Panc1 (cell line): ENCODE results near the gene ROPN1L. TPM values are rescaled to one million over a fixed set of nuclear protein-coding genes. Genes with fewer than 3 reads are reported as not detected.

ENCODE experiments used
- ATAC-seq: fragments of 200-7000 bp; cut with Tn5 transposase; 2 replicates; pipeline ENCODE4 v1.9.1; 2020; ENCODE audit warnings: mild to moderate bottlenecking, moderate library complexity
- BruUV-seq: library from RNA; stranded (reverse); fragments of 400-500 nt; replicated peaks from 2 replicates; lab custom pipeline; 2021; lab: Mats Ljungman, UMichigan
- CTCF ChIA-PET: fragments of 300-600 bp; sonication (Branson Sonifier 250); formaldehyde crosslinking; loops from one replicate; lab custom pipeline; 2022; ENCODE audit warnings: antibody characterized with exemption; lab: Charles Lee
- POLR2A ChIA-PET: fragments of 300-600 bp; sonication (Branson Sonifier 250); formaldehyde crosslinking; loops from one replicate; lab custom pipeline; 2022; ENCODE audit warnings: antibody characterized with exemption; lab: Charles Lee
- DNase-seq: peaks from one replicate; pipeline ENCODE4 v3.0.0-alpha.2; 2010; ENCODE audit warnings: low read depth, low spot score
- H3K27ac ChIP-seq: 2 replicates; pipeline ENCODE4 v1.5.1; 2011; ENCODE audit warnings: mild to moderate bottlenecking, low read length, inconsistent platforms
- H3K27me3 ChIP-seq: fragments of 200-500 bp; sonication (Bioruptor generic); 2 replicates; pipeline ENCODE4 v1.6.0; 2014; ENCODE audit warnings: low read length, inconsistent platforms; ENCODE audit not compliant: control insufficient read depth, insufficient read depth
- H3K36me3 ChIP-seq: fragments of 200-500 bp; sonication (Bioruptor generic); 2 replicates; pipeline ENCODE4 v1.5.1; 2014; ENCODE audit warnings: inconsistent platforms, mild to moderate bottlenecking, low read length, moderate library complexity; ENCODE audit not compliant: control insufficient read depth, insufficient read depth
- H3K4me1 ChIP-seq: 2 replicates; pipeline ENCODE4 v1.5.1; 2011; ENCODE audit warnings: inconsistent platforms, mild to moderate bottlenecking, low read length, moderate library complexity; ENCODE audit not compliant: control insufficient read depth, insufficient read depth
- H3K4me3 ChIP-seq, 2 experiments: 2 replicates each; pipeline ENCODE4 v1.5.1; 2011 to 2012; ENCODE audit warnings: low read depth in 2 of 2, low read length in 2 of 2, mild to moderate bottlenecking in 2 of 2, inconsistent platforms in 1 of 2, moderate library complexity in 1 of 2
- H3K9me3 ChIP-seq: fragments of 200-500 bp; sonication (Bioruptor generic); 2 replicates; pipeline ENCODE4 v1.5.1; 2014; ENCODE audit warnings: low read depth, mild to moderate bottlenecking, inconsistent platforms, low read length, moderate library complexity; ENCODE audit not compliant: control insufficient read depth, insufficient read depth
- POLR2AphosphoS5 ChIP-seq: IDR thresholded peaks from 2 replicates; pipeline ENCODE4 v1.6.1; 2012; ENCODE audit warnings: mild to moderate bottlenecking, low read depth, low read length, moderate library complexity
- SIN3A ChIP-seq: IDR thresholded peaks from 2 replicates; pipeline ENCODE4 v1.6.1; 2012; ENCODE audit warnings: low read depth, mild to moderate bottlenecking, low read length, moderate library complexity, borderline replicate concordance; ENCODE audit not compliant: insufficient read depth
- TCF7L2 ChIP-seq: IDR thresholded peaks from 2 replicates; pipeline ENCODE4 v1.6.1; 2011; ENCODE audit warnings: mild to moderate bottlenecking, low read depth, low read length, inconsistent platforms
- in situ Hi-C: cut with HindIII; loops from 2 replicates; pipeline ENCODE4 v1.10.0; 2016; ENCODE audit warnings: low sequenced_read_pairs, low pct_unique_long_range_greater_than_20kb
- intact Hi-C: fragments of 100-400 bp; cut with micrococcal nuclease; formaldehyde crosslinking; loops from one replicate; pipeline ENCODE4 v1.10.0; 2022; ENCODE audit not compliant: unreplicated experiment
- total RNA-seq: library from RNA; stranded (reverse); gene quantifications from one replicate; pipeline ENCODE4 v1.2.1, GENCODE V29; 2021; ENCODE audit not compliant: unreplicated experiment
- TF ChIP-seq, protein P1 (sequence below), 2 experiments: IDR thresholded peaks; 2 replicates each; pipeline ENCODE4 v1.6.1; 2011 to 2012; ENCODE audit warnings: low read depth in 2 of 2, control low read depth in 1 of 2, low read length in 1 of 2, mild to moderate bottlenecking in 1 of 2, moderate library complexity in 1 of 2; ENCODE audit not compliant: insufficient read depth in 1 of 2
- TF ChIP-seq, protein P2 (sequence below): fragments of 450-650 bp; IDR thresholded peaks from 2 replicates; pipeline ENCODE4 v1.5.1; 2017; ENCODE audit warnings: mild to moderate bottlenecking

ROPN1L gene
- total RNA-seq, 1 experiment from 2014 or later = 3.0 TPM

DNA sequence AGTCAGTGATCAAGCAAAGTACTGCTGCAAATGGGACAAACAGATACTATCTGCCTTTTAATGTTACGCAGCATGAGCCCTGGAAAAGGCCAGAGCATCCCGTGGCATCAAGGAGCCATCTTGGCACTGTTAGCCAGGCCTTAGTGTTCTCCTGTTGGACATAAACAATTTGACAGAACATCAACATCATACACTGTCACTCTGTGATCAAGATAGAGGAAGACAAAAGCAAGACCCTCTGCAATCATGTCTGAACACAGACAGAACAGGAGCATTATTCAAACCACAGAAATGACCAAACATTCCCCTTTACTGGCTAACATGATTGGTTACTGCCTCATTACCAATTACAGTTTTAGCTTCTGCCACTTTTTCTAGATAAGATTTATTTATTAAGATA, 21.2 kb upstream of the ROPN1L start:
- DNase-seq (no peak), ATAC-seq (no peak)
- H3K4me1 ChIP-seq = no peaks in the 10 kb centered on the region
- H3K36me3 ChIP-seq = peaks cover 50% of the 10 kb centered on the region
- no peaks in the 10 kb centered on the region for H3K27me3 ChIP-seq
- ChIA-PET POLR2A (no interaction called here), CTCF (no interaction called here)
- intact Hi-C loops = no loop called here
- no peak for TF ChIP-seq POLR2AphosphoS5
- TF ChIP-seq, protein P1, sequence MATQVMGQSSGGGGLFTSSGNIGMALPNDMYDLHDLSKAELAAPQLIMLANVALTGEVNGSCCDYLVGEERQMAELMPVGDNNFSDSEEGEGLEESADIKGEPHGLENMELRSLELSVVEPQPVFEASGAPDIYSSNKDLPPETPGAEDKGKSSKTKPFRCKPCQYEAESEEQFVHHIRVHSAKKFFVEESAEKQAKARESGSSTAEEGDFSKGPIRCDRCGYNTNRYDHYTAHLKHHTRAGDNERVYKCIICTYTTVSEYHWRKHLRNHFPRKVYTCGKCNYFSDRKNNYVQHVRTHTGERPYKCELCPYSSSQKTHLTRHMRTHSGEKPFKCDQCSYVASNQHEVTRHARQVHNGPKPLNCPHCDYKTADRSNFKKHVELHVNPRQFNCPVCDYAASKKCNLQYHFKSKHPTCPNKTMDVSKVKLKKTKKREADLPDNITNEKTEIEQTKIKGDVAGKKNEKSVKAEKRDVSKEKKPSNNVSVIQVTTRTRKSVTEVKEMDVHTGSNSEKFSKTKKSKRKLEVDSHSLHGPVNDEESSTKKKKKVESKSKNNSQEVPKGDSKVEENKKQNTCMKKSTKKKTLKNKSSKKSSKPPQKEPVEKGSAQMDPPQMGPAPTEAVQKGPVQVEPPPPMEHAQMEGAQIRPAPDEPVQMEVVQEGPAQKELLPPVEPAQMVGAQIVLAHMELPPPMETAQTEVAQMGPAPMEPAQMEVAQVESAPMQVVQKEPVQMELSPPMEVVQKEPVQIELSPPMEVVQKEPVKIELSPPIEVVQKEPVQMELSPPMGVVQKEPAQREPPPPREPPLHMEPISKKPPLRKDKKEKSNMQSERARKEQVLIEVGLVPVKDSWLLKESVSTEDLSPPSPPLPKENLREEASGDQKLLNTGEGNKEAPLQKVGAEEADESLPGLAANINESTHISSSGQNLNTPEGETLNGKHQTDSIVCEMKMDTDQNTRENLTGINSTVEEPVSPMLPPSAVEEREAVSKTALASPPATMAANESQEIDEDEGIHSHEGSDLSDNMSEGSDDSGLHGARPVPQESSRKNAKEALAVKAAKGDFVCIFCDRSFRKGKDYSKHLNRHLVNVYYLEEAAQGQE (IDR thresholded peaks at IDR 0.05; ENCODE audit: insufficient read depth in 1 of 2, low read depth in 2 of 2, low read length in 1 of 2) = no peak
- TF ChIP-seq TCF7L2 = no peak
- no peak for TF ChIP-seq SIN3A
- TF ChIP-seq, protein P2, sequence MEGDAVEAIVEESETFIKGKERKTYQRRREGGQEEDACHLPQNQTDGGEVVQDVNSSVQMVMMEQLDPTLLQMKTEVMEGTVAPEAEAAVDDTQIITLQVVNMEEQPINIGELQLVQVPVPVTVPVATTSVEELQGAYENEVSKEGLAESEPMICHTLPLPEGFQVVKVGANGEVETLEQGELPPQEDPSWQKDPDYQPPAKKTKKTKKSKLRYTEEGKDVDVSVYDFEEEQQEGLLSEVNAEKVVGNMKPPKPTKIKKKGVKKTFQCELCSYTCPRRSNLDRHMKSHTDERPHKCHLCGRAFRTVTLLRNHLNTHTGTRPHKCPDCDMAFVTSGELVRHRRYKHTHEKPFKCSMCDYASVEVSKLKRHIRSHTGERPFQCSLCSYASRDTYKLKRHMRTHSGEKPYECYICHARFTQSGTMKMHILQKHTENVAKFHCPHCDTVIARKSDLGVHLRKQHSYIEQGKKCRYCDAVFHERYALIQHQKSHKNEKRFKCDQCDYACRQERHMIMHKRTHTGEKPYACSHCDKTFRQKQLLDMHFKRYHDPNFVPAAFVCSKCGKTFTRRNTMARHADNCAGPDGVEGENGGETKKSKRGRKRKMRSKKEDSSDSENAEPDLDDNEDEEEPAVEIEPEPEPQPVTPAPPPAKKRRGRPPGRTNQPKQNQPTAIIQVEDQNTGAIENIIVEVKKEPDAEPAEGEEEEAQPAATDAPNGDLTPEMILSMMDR = no peak
- BruUV-seq = no TSS peak
- H3K27ac ChIP-seq = no peak overlapping the region
- H3K9me3 ChIP-seq = no peaks in the 10 kb centered on the region
- in situ Hi-C loops = no loop called here
- H3K4me3 ChIP-seq = no peak overlapping the region

DNA sequence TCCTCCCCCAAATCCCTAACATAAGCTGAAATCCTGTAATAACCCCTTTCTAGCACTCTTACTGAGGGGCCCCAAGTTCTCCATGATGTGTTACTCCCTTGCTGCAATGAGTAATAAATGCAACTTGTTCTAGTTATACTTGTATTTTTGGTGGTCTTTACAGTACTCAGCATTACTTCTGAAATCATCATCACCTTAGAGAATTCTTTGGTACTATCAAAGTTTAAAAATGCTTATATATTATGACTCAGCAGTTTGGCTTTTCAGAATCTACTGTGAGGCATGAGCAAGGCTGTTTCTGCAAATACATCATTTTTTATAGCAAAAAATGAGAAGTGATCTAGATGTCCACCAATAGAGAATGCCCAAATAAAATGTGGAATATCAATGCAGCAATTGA, 20.7 kb upstream of the ROPN1L start:
- no peak for DNase-seq
- intact Hi-C loops = no loop called here
- CTCF ChIA-PET = no interaction called here

More for the DNA sequence above, 20.7 kb upstream of the ROPN1L start:
- Histone ChIP-seq H3K4me3 (no peak overlapping the region), H3K27me3 (no peaks in the 10 kb centered on the region), H3K4me1 (no peaks in the 10 kb centered on the region), H3K9me3 (no peaks in the 10 kb centered on the region), H3K36me3 (peaks cover 51% of the 10 kb centered on the region), H3K27ac (no peak overlapping the region)
- ATAC-seq = no peak
- BruUV-seq = no TSS peak
- POLR2A ChIA-PET = no interaction called here
- in situ Hi-C loops = no loop called here
- TF ChIP-seq, protein P1 (IDR thresholded peaks at IDR 0.05; ENCODE audit: insufficient read depth in 1 of 2, low read depth in 2 of 2, low read length in 1 of 2) = no peak
- TF ChIP-seq SIN3A = no peak
- no peak for TF ChIP-seq POLR2AphosphoS5
- no peak for TF ChIP-seq TCF7L2
- TF ChIP-seq, protein P2 = no peak
